Activated T-helper 1 cell treated with anti-CD3 and anti-CD28 coated beads, Interleukin-12 subunit alpha, Interleukin-12 subunit beta, Interleukin-2, Interleukin-4 antibody, amounts not matched to agents 30 ng/mL and 10 ng/mL and 1 ng/mL, durations not matched to agents 14 hours and 24 hours and 36 hours (primary cell): ENCODE data around the gene ARHGAP10. TPM values are rescaled to one million over a fixed set of nuclear protein-coding genes. Genes with fewer than 3 reads are reported as not detected.

Experiments
- DNase-seq: peaks from one replicate; pipeline ENCODE4 v3.0.0; 2021; ENCODE audit warnings: low spot score
- H3K27ac Mint-ChIP-seq: one replicate; pipeline ENCODE4 v1.8.0; 2021; ENCODE audit warnings: mild to moderate bottlenecking, mixed read lengths
- H3K27me3 Mint-ChIP-seq: one replicate; pipeline ENCODE4 v1.8.0; 2022; ENCODE audit warnings: mild to moderate bottlenecking, moderate library complexity, mixed read lengths; ENCODE audit not compliant: insufficient read depth
- H3K36me3 Mint-ChIP-seq: one replicate; pipeline ENCODE4 v1.8.0; 2021; ENCODE audit warnings: low read depth, mixed read lengths
- H3K4me1 Mint-ChIP-seq: one replicate; pipeline ENCODE4 v1.8.0; 2021; ENCODE audit warnings: low read depth, mixed read lengths
- H3K4me3 Mint-ChIP-seq: one replicate; pipeline ENCODE4 v1.8.0; 2021; ENCODE audit warnings: mild to moderate bottlenecking, moderate library complexity, mixed read lengths
- H3K9me3 Mint-ChIP-seq: one replicate; pipeline ENCODE4 v1.8.0; 2021; ENCODE audit warnings: mixed read lengths
- intact Hi-C: fragments of 100-400 bp; cut with micrococcal nuclease; formaldehyde crosslinking; loops from one replicate; pipeline ENCODE4 v1.15.1; 2024
- total RNA-seq: library from RNA; stranded (reverse); gene quantifications from 2 replicates; pipeline ENCODE4 v1.2.3, GENCODE V29; 2022

Gene ARHGAP10
- total RNA-seq, 1 donor from 2014 or later: 7.4 TPM

GRCh38 chr4:148101790-148102189 is 369.9 kb downstream of the ARHGAP10 start:
- no peaks in the 10 kb centered on the region for H3K4me1 Mint-ChIP-seq
- intact Hi-C loops: no loop called here

GRCh38 chr4:148103597-148104355 is 371.9 kb downstream of the ARHGAP10 start:
- Mint-ChIP-seq H3K4me3 (no peak overlapping the region), H3K27ac (no peak overlapping the region)
- no peak for DNase-seq

More at GRCh38 chr4:148101790-148102189, 369.9 kb downstream of the ARHGAP10 start:
- H3K36me3 Mint-ChIP-seq: no peaks in the 10 kb centered on the region
- no peaks in the 10 kb centered on the region for H3K27me3 Mint-ChIP-seq
- no peak overlapping the region for H3K27ac Mint-ChIP-seq
- DNase-seq: no peak
- H3K4me3 Mint-ChIP-seq: no peak overlapping the region
- H3K9me3 Mint-ChIP-seq: no peaks in the 10 kb centered on the region

GRCh38 chr4:148108766-148109165 is 376.9 kb downstream of the ARHGAP10 start:
- no peak overlapping the region for H3K4me3 Mint-ChIP-seq
- peaks cover 7% of the 10 kb centered on the region for H3K4me1 Mint-ChIP-seq
- DNase-seq: no peak
- no peaks in the 10 kb centered on the region for H3K9me3 Mint-ChIP-seq
- no peaks in the 10 kb centered on the region for H3K36me3 Mint-ChIP-seq
- H3K27me3 Mint-ChIP-seq: no peaks in the 10 kb centered on the region
- H3K27ac Mint-ChIP-seq: no peak overlapping the region
- intact Hi-C loops: no loop called here

More at GRCh38 chr4:148103597-148104355, 371.9 kb downstream of the ARHGAP10 start:
- no peaks in the 10 kb centered on the region for H3K9me3 Mint-ChIP-seq
- no peaks in the 10 kb centered on the region for H3K36me3 Mint-ChIP-seq
- no peaks in the 10 kb centered on the region for H3K27me3 Mint-ChIP-seq
- no peaks in the 10 kb centered on the region for H3K4me1 Mint-ChIP-seq
- intact Hi-C loops: no loop called here

GRCh38 chr4:148109216-148109615 is 377.3 kb downstream of the ARHGAP10 start:
- Mint-ChIP-seq H3K4me3 (no peak overlapping the region), H3K4me1 (peaks cover 7% of the 10 kb centered on the region), H3K36me3 (no peaks in the 10 kb centered on the region), H3K27me3 (no peaks in the 10 kb centered on the region), H3K9me3 (no peaks in the 10 kb centered on the region), H3K27ac (no peak overlapping the region)
- no peak for DNase-seq
- intact Hi-C loops: no loop called here

GRCh38 chr4:148110169-148110568 is 378.3 kb downstream of the ARHGAP10 start:
- DNase-seq: no peak
- Mint-ChIP-seq H3K27me3 (no peaks in the 10 kb centered on the region), H3K36me3 (no peaks in the 10 kb centered on the region), H3K4me3 (no peak overlapping the region), H3K9me3 (no peaks in the 10 kb centered on the region), H3K27ac (no peak overlapping the region), H3K4me1 (peaks cover 7% of the 10 kb centered on the region)
- intact Hi-C loops: no loop called here

- Mint-ChIP-seq H3K4me3 (no peak overlapping the region), H3K4me1 (peaks cover 7% of the 10 kb centered on the region), H3K27me3 (no peaks in the 10 kb centered on the region), H3K27ac (no peak overlapping the region), H3K9me3 (no peaks in the 10 kb centered on the region), H3K36me3 (no peaks in the 10 kb centered on the region)
- intact Hi-C loops: no loop called here
- no peak for DNase-seq
Observed at GRCh38 chr4:148112231-148112982, 380.5 kb downstream of the ARHGAP10 start.

GRCh38 chr4:148114436-148114835 is 382.5 kb downstream of the ARHGAP10 start:
- H3K36me3 Mint-ChIP-seq: no peaks in the 10 kb centered on the region
- no peaks in the 10 kb centered on the region for H3K9me3 Mint-ChIP-seq
- peaks cover 7% of the 10 kb centered on the region for H3K4me1 Mint-ChIP-seq
- DNase-seq: no peak
- intact Hi-C loops: no loop called here
- no peaks in the 10 kb centered on the region for H3K27me3 Mint-ChIP-seq
- no peak overlapping the region for H3K27ac Mint-ChIP-seq
- no peak overlapping the region for H3K4me3 Mint-ChIP-seq

- Mint-ChIP-seq H3K9me3 (no peaks in the 10 kb centered on the region), H3K27ac (no peak overlapping the region), H3K27me3 (no peaks in the 10 kb centered on the region), H3K36me3 (no peaks in the 10 kb centered on the region), H3K4me1 (peaks cover 7% of the 10 kb centered on the region), H3K4me3 (no peak overlapping the region)
- DNase-seq: no peak
- intact Hi-C loops: no loop called here
Observed at GRCh38 chr4:148116264-148116663, 384.4 kb downstream of the ARHGAP10 start.

GRCh38 chr4:148116969-148117368 is 385.1 kb downstream of the ARHGAP10 start:
- H3K4me1 Mint-ChIP-seq: peaks cover 6% of the 10 kb centered on the region
- no peak for DNase-seq
- no peak overlapping the region for H3K27ac Mint-ChIP-seq
- no peak overlapping the region for H3K4me3 Mint-ChIP-seq
- intact Hi-C loops: no loop called here
- H3K27me3 Mint-ChIP-seq: no peaks in the 10 kb centered on the region
- no peaks in the 10 kb centered on the region for H3K36me3 Mint-ChIP-seq
- H3K9me3 Mint-ChIP-seq: peaks cover under 1% of the 10 kb centered on the region

- H3K4me3 Mint-ChIP-seq: no peak overlapping the region
- H3K27ac Mint-ChIP-seq: no peak overlapping the region
- peaks cover 10% of the 10 kb centered on the region for H3K9me3 Mint-ChIP-seq
- intact Hi-C loops: no loop called here
- no peaks in the 10 kb centered on the region for H3K4me1 Mint-ChIP-seq
- no peaks in the 10 kb centered on the region for H3K27me3 Mint-ChIP-seq
- peaks cover 1% of the 10 kb centered on the region for H3K36me3 Mint-ChIP-seq
- no peak for DNase-seq
Observed at GRCh38 chr4:148118179-148118578, 386.3 kb downstream of the ARHGAP10 start.

- no peak for DNase-seq
- no peaks in the 10 kb centered on the region for H3K27me3 Mint-ChIP-seq
- H3K9me3 Mint-ChIP-seq: peaks cover 14% of the 10 kb centered on the region
- peaks cover 1% of the 10 kb centered on the region for H3K36me3 Mint-ChIP-seq
- H3K27ac Mint-ChIP-seq: no peak overlapping the region
- H3K4me1 Mint-ChIP-seq: no peaks in the 10 kb centered on the region
- H3K4me3 Mint-ChIP-seq: no peak overlapping the region
- intact Hi-C loops: no loop called here
Observed at GRCh38 chr4:148118633-148119032, 386.7 kb downstream of the ARHGAP10 start.

- Mint-ChIP-seq H3K36me3 (peaks cover 1% of the 10 kb centered on the region), H3K27me3 (no peaks in the 10 kb centered on the region)
Observed at GRCh38 chr4:148120216-148120615, 388.3 kb downstream of the ARHGAP10 start.

More at GRCh38 chr4:148120216-148120615, 388.3 kb downstream of the ARHGAP10 start:
- Mint-ChIP-seq H3K9me3 (peaks cover 22% of the 10 kb centered on the region), H3K4me3 (no peak overlapping the region), H3K4me1 (no peaks in the 10 kb centered on the region), H3K27ac (no peak overlapping the region)
- intact Hi-C loops: no loop called here
- DNase-seq: no peak
